ENCODE measurements around the gene RPP21.

RPP21 gene

GRCh38 chr6:30348957-30349356, 4.0 kb downstream of the RPP21 start:
- TF ChIP-seq CTCF (IDR thresholded peaks at IDR 0.05; ENCODE audit: borderline replicate concordance, insufficient read depth, low read depth, low read length), result no peak
- H3K4me3 ChIP-seq (ENCODE audit: low read depth, low read length), result no peak overlapping the region

- no peak overlapping the region for H3K4me3 ChIP-seq (ENCODE audit: low read depth, low read length)
- TF ChIP-seq CTCF (IDR thresholded peaks at IDR 0.05; ENCODE audit: borderline replicate concordance, insufficient read depth, low read depth, low read length), result no peak
Observed at GRCh38 chr6:30349421-30350177, 4.6 kb downstream of the RPP21 start.

- TF ChIP-seq CTCF (IDR thresholded peaks at IDR 0.05; ENCODE audit: borderline replicate concordance, insufficient read depth, low read depth, low read length), result no peak
- H3K4me3 ChIP-seq (ENCODE audit: low read depth, low read length), result no peak overlapping the region
Observed at GRCh38 chr6:30350524-30350923, 5.6 kb downstream of the RPP21 start.

GRCh38 chr6:30352550-30352949, 7.6 kb downstream of the RPP21 start:
- no peak for TF ChIP-seq CTCF (IDR thresholded peaks at IDR 0.05; ENCODE audit: borderline replicate concordance, insufficient read depth, low read depth, low read length)

GRCh38 chr6:30355281-30355680, 10.3 kb downstream of the RPP21 start:
- TF ChIP-seq CTCF (IDR thresholded peaks at IDR 0.05; ENCODE audit: borderline replicate concordance, insufficient read depth, low read depth, low read length), result no peak

More at GRCh38 chr6:30352550-30352949, 7.6 kb downstream of the RPP21 start:
- H3K4me3 ChIP-seq (ENCODE audit: low read depth, low read length), result no peak overlapping the region

GRCh38 chr6:30356536-30356935, 11.6 kb downstream of the RPP21 start:
- no peak overlapping the region for H3K4me3 ChIP-seq (ENCODE audit: low read depth, low read length)
- TF ChIP-seq CTCF (IDR thresholded peaks at IDR 0.05; ENCODE audit: borderline replicate concordance, insufficient read depth, low read depth, low read length), result no peak

More at GRCh38 chr6:30355281-30355680, 10.3 kb downstream of the RPP21 start:
- H3K4me3 ChIP-seq (ENCODE audit: low read depth, low read length), result no peak overlapping the region
